Measurements from ENCODE around the gene SPAG5.

The SPAG5 gene

GRCh38 chr17:28570716-28571360, 28.0 kb downstream of the SPAG5 start:
- H3K4me1 Mint-ChIP-seq (ENCODE audit: low read depth), result peaks cover 49% of the 10 kb centered on the region

GRCh38 chr17:28569446-28569845, 29.4 kb downstream of the SPAG5 start:
- H3K4me1 Mint-ChIP-seq (ENCODE audit: low read depth), result peaks cover 55% of the 10 kb centered on the region
- peaks cover 4% of the 10 kb centered on the region for H3K36me3 Mint-ChIP-seq
- H3K27me3 Mint-ChIP-seq, result no peaks in the 10 kb centered on the region
- H3K9me3 Mint-ChIP-seq (ENCODE audit: low read depth), result no peaks in the 10 kb centered on the region
- peak overlapping the region; percentile 96 for H3K4me3 Mint-ChIP-seq
- peak overlapping the region; percentile 18 for H3K27ac Mint-ChIP-seq

More at GRCh38 chr17:28570716-28571360, 28.0 kb downstream of the SPAG5 start:
- Mint-ChIP-seq H3K4me3 (peak overlapping the region; percentile 96), H3K27ac (peak overlapping the region; percentile 91), H3K27me3 (no peaks in the 10 kb centered on the region), H3K9me3 (ENCODE audit: low read depth) (no peaks in the 10 kb centered on the region), H3K36me3 (peaks cover 4% of the 10 kb centered on the region)

GRCh38 chr17:28567604-28568003, 31.2 kb downstream of the SPAG5 start:
- H3K4me1 Mint-ChIP-seq (ENCODE audit: low read depth), result peaks cover 48% of the 10 kb centered on the region
- peak overlapping the region; percentile 83 for H3K27ac Mint-ChIP-seq
- peaks cover 4% of the 10 kb centered on the region for H3K36me3 Mint-ChIP-seq
- H3K9me3 Mint-ChIP-seq (ENCODE audit: low read depth), result no peaks in the 10 kb centered on the region
- no peaks in the 10 kb centered on the region for H3K27me3 Mint-ChIP-seq
- peak overlapping the region; percentile 60 for H3K4me3 Mint-ChIP-seq

GRCh38 chr17:28563475-28563874, 35.4 kb downstream of the SPAG5 start:
- H3K4me1 Mint-ChIP-seq (ENCODE audit: low read depth), result peaks cover 21% of the 10 kb centered on the region
- H3K27ac Mint-ChIP-seq, result no peak overlapping the region
- H3K27me3 Mint-ChIP-seq, result no peaks in the 10 kb centered on the region
- H3K36me3 Mint-ChIP-seq, result peaks cover 9% of the 10 kb centered on the region
- no peak overlapping the region for H3K4me3 Mint-ChIP-seq
- no peaks in the 10 kb centered on the region for H3K9me3 Mint-ChIP-seq (ENCODE audit: low read depth)

GRCh38 chr17:28555022-28555421, 43.8 kb downstream of the SPAG5 start:
- H3K4me3 Mint-ChIP-seq, result no peak overlapping the region
- H3K9me3 Mint-ChIP-seq (ENCODE audit: low read depth), result no peaks in the 10 kb centered on the region
- H3K36me3 Mint-ChIP-seq, result peaks cover 11% of the 10 kb centered on the region
- peaks cover 24% of the 10 kb centered on the region for H3K4me1 Mint-ChIP-seq (ENCODE audit: low read depth)
- no peaks in the 10 kb centered on the region for H3K27me3 Mint-ChIP-seq
- no peak overlapping the region for H3K27ac Mint-ChIP-seq

- Mint-ChIP-seq H3K27me3 (no peaks in the 10 kb centered on the region), H3K9me3 (ENCODE audit: low read depth) (no peaks in the 10 kb centered on the region), H3K36me3 (peaks cover 11% of the 10 kb centered on the region), H3K4me3 (no peak overlapping the region), H3K4me1 (ENCODE audit: low read depth) (peaks cover 28% of the 10 kb centered on the region), H3K27ac (no peak overlapping the region)
Measured at GRCh38 chr17:28554565-28554964, 44.3 kb downstream of the SPAG5 start.

GRCh38 chr17:28553000-28553505, 45.8 kb downstream of the SPAG5 start:
- Mint-ChIP-seq H3K9me3 (ENCODE audit: low read depth) (no peaks in the 10 kb centered on the region), H3K27me3 (no peaks in the 10 kb centered on the region), H3K27ac (peak overlapping the region; percentile 28), H3K36me3 (peaks cover 8% of the 10 kb centered on the region), H3K4me3 (peak overlapping the region; percentile 88), H3K4me1 (ENCODE audit: low read depth) (peaks cover 43% of the 10 kb centered on the region)

- Mint-ChIP-seq H3K36me3 (peaks cover 8% of the 10 kb centered on the region), H3K27me3 (no peaks in the 10 kb centered on the region), H3K4me1 (ENCODE audit: low read depth) (peaks cover 46% of the 10 kb centered on the region), H3K9me3 (ENCODE audit: low read depth) (no peaks in the 10 kb centered on the region), H3K4me3 (peak within 1 kb of the TSS; percentile 90), H3K27ac (peak within 1 kb of the TSS; percentile 43)
Measured at GRCh38 chr17:28552176-28552999, 46.4 kb downstream of the SPAG5 start, which contains the start of gene UNC119. Gene UNC119 (minus strand): TSS chr17:28552624. CDS start chr17:28552557, 67 bp downstream.

- Mint-ChIP-seq H3K4me3 (peak overlapping the region; percentile 90), H3K27ac (peak overlapping the region; percentile 43), H3K36me3 (peaks cover 7% of the 10 kb centered on the region), H3K9me3 (ENCODE audit: low read depth) (no peaks in the 10 kb centered on the region), H3K4me1 (ENCODE audit: low read depth) (peaks cover 46% of the 10 kb centered on the region), H3K27me3 (no peaks in the 10 kb centered on the region)
Measured at GRCh38 chr17:28551421-28552175, 47.2 kb downstream of the SPAG5 start.

GRCh38 chr17:28550858-28551257, 48.0 kb downstream of the SPAG5 start:
- H3K4me3 Mint-ChIP-seq, result peak overlapping the region; percentile 90
- H3K27ac Mint-ChIP-seq, result peak overlapping the region; percentile 87
- peaks cover 46% of the 10 kb centered on the region for H3K4me1 Mint-ChIP-seq (ENCODE audit: low read depth)
- H3K36me3 Mint-ChIP-seq, result peaks cover 4% of the 10 kb centered on the region
- H3K27me3 Mint-ChIP-seq, result no peaks in the 10 kb centered on the region
- no peaks in the 10 kb centered on the region for H3K9me3 Mint-ChIP-seq (ENCODE audit: low read depth)

- H3K9me3 Mint-ChIP-seq (ENCODE audit: low read depth), result no peaks in the 10 kb centered on the region
- H3K4me1 Mint-ChIP-seq (ENCODE audit: low read depth), result peaks cover 46% of the 10 kb centered on the region
- H3K36me3 Mint-ChIP-seq, result peaks cover 2% of the 10 kb centered on the region
- peak overlapping the region; percentile 87 for H3K27ac Mint-ChIP-seq
- H3K4me3 Mint-ChIP-seq, result peak overlapping the region; percentile 58
- H3K27me3 Mint-ChIP-seq, result no peaks in the 10 kb centered on the region
Measured at GRCh38 chr17:28549236-28550132, 49.3 kb downstream of the SPAG5 start.

GRCh38 chr17:28548417-28549130, 50.3 kb downstream of the SPAG5 start:
- Mint-ChIP-seq H3K27ac (peak overlapping the region; percentile 87), H3K4me3 (peak overlapping the region; percentile 21), H3K27me3 (no peaks in the 10 kb centered on the region), H3K4me1 (ENCODE audit: low read depth) (peaks cover 46% of the 10 kb centered on the region), H3K9me3 (ENCODE audit: low read depth) (no peaks in the 10 kb centered on the region), H3K36me3 (peaks cover 2% of the 10 kb centered on the region)

GRCh38 chr17:28547623-28548416, 51.0 kb downstream of the SPAG5 start:
- no peaks in the 10 kb centered on the region for H3K36me3 Mint-ChIP-seq
- H3K4me1 Mint-ChIP-seq (ENCODE audit: low read depth), result peaks cover 44% of the 10 kb centered on the region

More at GRCh38 chr17:28547623-28548416, 51.0 kb downstream of the SPAG5 start:
- peak overlapping the region; percentile 32 for H3K4me3 Mint-ChIP-seq
- no peaks in the 10 kb centered on the region for H3K9me3 Mint-ChIP-seq (ENCODE audit: low read depth)
- H3K27ac Mint-ChIP-seq, result peak overlapping the region; percentile 73
- no peaks in the 10 kb centered on the region for H3K27me3 Mint-ChIP-seq

Data from activated naive CD8-positive, alpha-beta T cell (primary cell).